Measurements from ENCODE around the gene MCTP1. TPM values are rescaled to one million over a fixed set of nuclear protein-coding genes. Genes with fewer than 3 reads are reported as not detected.

Gene MCTP1
- total and polyA plus RNA-seq, 2 of the 8 experiments (the other 6 are each of a cell fraction or from before 2014, with no cell fraction given): 0.56 to 3.4 TPM

DNA sequence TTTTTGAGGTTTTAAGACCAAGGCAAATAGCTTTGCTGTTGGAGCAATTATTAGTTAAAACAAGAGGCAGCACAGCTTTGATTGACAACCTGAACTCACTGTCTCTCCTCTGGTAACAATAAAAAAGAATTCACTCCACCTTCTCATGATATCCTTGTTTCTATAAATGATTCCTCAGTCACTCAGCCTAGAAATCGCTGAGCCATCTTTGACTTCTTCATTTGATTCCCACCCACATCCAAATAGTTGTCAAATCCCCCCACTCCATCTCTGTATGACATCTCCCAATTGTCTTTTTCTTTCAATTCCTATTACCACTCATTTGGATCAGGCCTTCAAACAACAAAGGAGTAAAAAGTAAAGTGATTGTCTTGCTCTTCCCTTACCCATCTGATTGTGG, 266.4 kb downstream of the MCTP1 start:
- FAIRE-seq: no peak
- Histone ChIP-seq H4K20me1 (replicated peaks in 1 of 2; ENCODE audit: control insufficient read depth in 1 of 2, insufficient read depth in 2 of 2, low read length in 2 of 2) (no peaks in the 10 kb centered on the region), H3K9ac (replicated peaks in 1 of 4; ENCODE audit: extremely low read depth in 1 of 4, low read depth in 3 of 4, low read length in 3 of 4) (no peak overlapping the region), H3K23me2 (ENCODE audit: low read depth, low read length) (no peaks in the 10 kb centered on the region), H4K5ac (ENCODE audit: insufficient read length, low read depth, low read length) (no peak overlapping the region), H3K4me1 (replicated peaks in 1 of 4; ENCODE audit: control insufficient read depth in 3 of 4, insufficient read depth in 4 of 4, low read length in 3 of 4) (no peaks in the 10 kb centered on the region), H4K91ac (replicated peaks; ENCODE audit: insufficient read length, low read length) (no peak overlapping the region), H3K56ac (replicated peaks; ENCODE audit: insufficient read length, low read depth, low read length) (no peak overlapping the region), H3K4me2 (ENCODE audit: insufficient read depth in 1 of 2, low read depth in 2 of 2, low read length in 2 of 2) (no peak overlapping the region), H3K79me2 (ENCODE audit: control insufficient read depth in 1 of 2, insufficient read depth in 2 of 2, low read length in 2 of 2) (no peaks in the 10 kb centered on the region), H3K23ac (ENCODE audit: insufficient read length) (no peak overlapping the region), H2AFZ (ENCODE audit: low read length) (peak overlapping the region; percentile 37; the same call in 1 of the 2 replicates), H3K36me3 (ENCODE audit: control insufficient read depth in 2 of 4, insufficient read depth in 4 of 4, low read length in 3 of 4) (no peaks in the 10 kb centered on the region), H2BK5ac (ENCODE audit: low read depth, low read length) (no peak overlapping the region), H2BK15ac (ENCODE audit: low read length) (no peak overlapping the region), H3K9me3 (ENCODE audit: insufficient read depth in 2 of 2, low read depth in 1 of 2, low read length in 1 of 2) (no peaks in the 10 kb centered on the region), H4K8ac (ENCODE audit: extremely low read depth, insufficient read depth, low read length) (no peak overlapping the region), H2BK120ac (replicated peaks; ENCODE audit: low read depth, low read length) (no peak overlapping the region), H3K4me3 (ENCODE audit: extremely low read depth in 1 of 4, insufficient read depth in 2 of 4, low read depth in 3 of 4, low read length in 4 of 4) (no peak overlapping the region), H3K27me3 (replicated peaks in 1 of 4; ENCODE audit: control insufficient read depth in 3 of 4, extremely low read depth in 1 of 4, insufficient read depth in 3 of 4, low read length in 3 of 4) (no peaks in the 10 kb centered on the region), H3K14ac (ENCODE audit: insufficient read length) (no peak overlapping the region), H2BK12ac (ENCODE audit: low read depth, low read length) (no peak overlapping the region), H3K79me1 (ENCODE audit: low read depth, low read length) (no peaks in the 10 kb centered on the region), H3K18ac (ENCODE audit: extremely low read depth, low read length) (no peak overlapping the region), H2AK5ac (ENCODE audit: low read depth, low read length) (no peak overlapping the region), H2BK20ac (ENCODE audit: low read length) (no peak overlapping the region), H3K27ac (ENCODE audit: low read depth, low read length) (no peak overlapping the region), H3K4ac (replicated peaks; ENCODE audit: insufficient read length, low read depth, low read length) (no peak overlapping the region)
- no peak for DNase-seq (ENCODE audit: low read depth in 1 of 2, low spot score in 2 of 2)
- WGBS, 2 experiments (ENCODE audit: extremely low coverage in 1 of 2, insufficient coverage in 1 of 2, insufficient read length in 1 of 2, insufficient replicate concordance in 2 of 2, low coverage in 1 of 2, low lambda C conversion rate in 2 of 2, missing lambda C conversion rate in 1 of 2): 100% methylated on average over 1 of the region's 1 CpG; no CpG with 5 or more reads in 1 of the 2 experiments
- ChIA-PET CTCF (ENCODE audit: partially characterized antibody) (interaction anchor here (0.9 kb wide), 1 partner anchor 96 kb away, joined by 3 read pairs; no protein-coding TSS in a partner anchor), POLR2A (ENCODE audit: partially characterized antibody) (no interaction called here)
- TF ChIP-seq GABPA (IDR thresholded peaks at IDR 0.05; ENCODE audit: borderline replicate concordance, insufficient read depth, low read length) (no peak), POLR2AphosphoS5 (IDR thresholded peaks at IDR 0.05; ENCODE audit: low read depth, low read length) (no peak), CHD1 (IDR thresholded peaks at IDR 0.05; ENCODE audit: low read depth, low read length) (no peak)

Measured in H1 (cell line).